Thymus (tissue), 11 donors: Measurements from ENCODE around the gene MAPK13. TPM values are rescaled to one million over a fixed set of nuclear protein-coding genes. Genes with fewer than 3 reads are reported as not detected.
A peak's percentile ranks its signal among the peaks of the same experiment; 100 is the strongest.

Experiments
- DNase-seq, 9 donors: peaks; one replicate each; pipeline ENCODE4 v3.0.0-alpha.2; 2013; ENCODE audit warnings: low spot score in 9 of 9, low read depth in 6 of 9, missing footprints in 1 of 9
- H3K27ac ChIP-seq, 2 donors: one replicate each; pipeline ENCODE4 v1.5.1; 2013; ENCODE audit warnings: control low read depth in 1 of 2, low read depth in 1 of 2, low read length in 1 of 2, mild to moderate bottlenecking in 1 of 2, moderate library complexity in 1 of 2
- H3K27me3 ChIP-seq, 2 donors: one replicate each; pipeline ENCODE4 v1.5.1; 2013; ENCODE audit warnings: low read length in 1 of 2; ENCODE audit not compliant: control insufficient read depth in 2 of 2, insufficient read depth in 1 of 2
- H3K36me3 ChIP-seq, 2 donors: one replicate each; pipeline ENCODE4 v1.5.1; 2013; ENCODE audit warnings: low read length in 1 of 2, mild to moderate bottlenecking in 1 of 2, moderate library complexity in 1 of 2; ENCODE audit not compliant: control insufficient read depth in 2 of 2, insufficient read depth in 2 of 2
- H3K4me1 ChIP-seq, 2 donors: one replicate each; pipeline ENCODE4 v1.5.1; 2013; ENCODE audit warnings: low read length in 2 of 2; ENCODE audit not compliant: control insufficient read depth in 2 of 2, insufficient read depth in 2 of 2
- H3K4me3 ChIP-seq, 2 donors: one replicate each; pipeline ENCODE4 v1.5.1; 2013; ENCODE audit warnings: low read length in 2 of 2, control low read depth in 1 of 2, mild to moderate bottlenecking in 1 of 2
- H3K9me3 ChIP-seq, 2 donors: one replicate each; pipeline ENCODE4 v1.5.1; 2013; ENCODE audit warnings: low read length in 1 of 2, mild to moderate bottlenecking in 1 of 2; ENCODE audit not compliant: control insufficient read depth in 2 of 2, insufficient read depth in 1 of 2
- WGBS: extraction: QIAGEN DNeasy Blood & Tissue Kit; methylation state at CpG from one replicate; pipeline ENCODE4 v1.1.7; 2013; 5-methylcytosine and 5-hydroxymethylcytosine counted together
- polyA plus RNA-seq: library from polyadenylated mRNA; stranded (reverse); fragments of 200-250 nt; gene quantifications from one replicate; pipeline ENCODE4 v1.2.3, GENCODE V29; 2013
- total RNA-seq: library from RNA; stranded (reverse); fragments of 120-200 nt; gene quantifications from one replicate; pipeline ENCODE4 v1.2.4, GENCODE V29; 2013
- donor health status: healthy.

The MAPK13 gene
- total and polyA plus RNA-seq, 2 donors: 8.5 to 30.1 TPM

DNA sequence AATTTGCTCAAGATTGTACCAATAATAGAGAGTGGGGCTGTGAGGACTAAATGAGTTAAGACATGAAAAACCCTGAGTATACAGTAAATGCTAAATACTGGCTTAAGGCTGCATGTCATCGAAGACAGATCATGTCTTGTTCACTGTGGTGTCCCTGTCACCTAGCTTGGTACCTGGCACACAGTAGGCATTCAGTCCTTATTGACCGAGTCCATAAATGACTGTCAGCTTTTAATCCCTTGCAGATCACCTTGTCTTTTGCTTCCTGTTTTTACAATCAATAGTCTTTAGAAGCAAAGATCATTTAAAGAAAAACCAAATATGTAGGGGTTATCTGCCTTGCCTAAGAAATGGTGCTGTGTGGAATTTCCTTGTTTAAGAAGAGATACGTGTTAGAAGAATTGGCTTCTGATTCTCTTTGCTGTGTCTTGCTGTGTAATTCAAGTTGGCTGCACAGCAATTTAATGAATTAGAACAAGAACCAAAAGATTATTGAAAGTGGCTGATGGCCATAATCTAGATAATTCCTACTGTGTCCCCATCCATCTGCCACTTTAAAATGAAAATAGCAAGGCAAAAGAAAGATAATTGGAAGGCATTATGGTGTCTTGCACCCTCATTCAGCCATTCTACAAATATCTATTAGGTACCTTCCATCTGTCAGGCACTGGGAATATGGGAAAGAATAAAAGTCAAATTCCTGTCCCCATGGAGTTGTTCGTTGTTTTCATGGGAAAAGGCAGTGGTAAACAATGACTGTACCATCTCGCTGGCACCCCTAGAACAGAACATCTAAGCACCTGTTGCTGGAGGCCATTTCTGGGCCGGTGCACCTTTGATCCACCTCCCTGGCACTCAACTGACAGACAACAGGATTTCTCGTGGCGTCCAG, 12.4 kb upstream of the MAPK13 start:
- DNase-seq: no peak
- H3K4me1 ChIP-seq: peaks cover 54 to 94% of the 10 kb centered on the region in 2 donors
- no peak overlapping the region for H3K4me3 ChIP-seq
- no peaks in the 10 kb centered on the region for H3K9me3 ChIP-seq
- no peaks in the 10 kb centered on the region for H3K27me3 ChIP-seq
- peak overlapping the region; percentile 38 to 97 for H3K27ac ChIP-seq
- H3K36me3 ChIP-seq: peaks cover 4 to 8% of the 10 kb centered on the region in 2 donors
- 93% methylated on average over 8 of the region's 8 CpGs for WGBS

DNA sequence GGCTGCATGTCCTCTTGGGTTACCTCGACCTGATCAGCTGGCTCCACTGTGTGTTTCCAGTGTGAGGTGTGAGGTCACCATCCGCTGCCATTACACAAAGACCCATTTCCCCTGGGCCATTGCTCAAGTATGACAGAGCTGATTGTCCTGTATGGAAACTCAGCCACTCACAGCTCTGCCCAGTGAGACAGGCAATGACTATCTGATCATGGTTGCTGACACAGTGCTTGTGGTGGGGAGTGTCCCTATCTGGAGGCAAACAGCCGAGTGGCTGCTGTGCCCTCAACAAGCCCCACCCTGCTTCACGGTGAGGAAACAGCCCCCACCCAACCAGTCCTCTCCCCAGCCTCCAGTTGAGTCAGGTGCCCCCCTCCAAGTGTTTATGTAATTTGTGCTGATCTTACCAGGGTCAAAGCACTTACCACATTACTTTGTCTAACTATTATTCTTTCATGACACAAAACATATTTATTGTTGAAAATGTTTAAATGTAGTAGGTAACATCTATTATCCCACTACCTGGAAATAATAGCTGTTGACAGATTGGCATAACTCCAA, 11.7 kb upstream of the MAPK13 start:
- H3K27me3 ChIP-seq: no peaks in the 10 kb centered on the region
- 61% methylated on average over 4 of the region's 4 CpGs for WGBS
- DNase-seq: peak in 3 of 9 donors; percentile 44 to 75 (median 62)
- H3K9me3 ChIP-seq: no peaks in the 10 kb centered on the region
- H3K27ac ChIP-seq: peak overlapping the region; percentile 38 to 97
- no peak overlapping the region for H3K4me3 ChIP-seq
- H3K36me3 ChIP-seq: peaks cover 4 to 6% of the 10 kb centered on the region in 2 donors
- H3K4me1 ChIP-seq: peaks cover 49 to 94% of the 10 kb centered on the region in 2 donors

DNA sequence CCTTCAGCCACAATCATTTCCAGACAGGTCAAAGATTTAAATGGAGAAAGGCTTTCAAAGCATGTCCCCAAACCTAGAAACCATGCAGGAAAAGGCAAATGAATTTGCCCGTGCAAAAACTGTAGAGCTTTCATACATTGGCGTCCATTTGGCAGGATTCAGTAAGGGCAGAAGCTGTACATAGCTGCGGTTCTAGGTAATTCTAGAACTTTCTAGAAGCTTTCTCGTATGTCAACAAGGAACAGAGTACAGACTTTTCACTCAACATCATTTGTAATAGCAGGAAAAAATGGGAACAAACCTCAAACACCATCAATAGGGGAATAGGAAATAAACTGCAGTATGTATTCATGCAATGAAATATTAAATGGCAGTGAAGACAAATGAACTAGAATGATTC, 11.1 kb upstream of the MAPK13 start:
- Histone ChIP-seq H3K9me3 (no peaks in the 10 kb centered on the region), H3K4me3 (no peak overlapping the region), H3K27me3 (no peaks in the 10 kb centered on the region), H3K27ac (peak overlapping the region; percentile 48 to 97), H3K36me3 (peaks cover 4 to 6% of the 10 kb centered on the region in 2 donors), H3K4me1 (peaks cover 43 to 93% of the 10 kb centered on the region in 2 donors)
- DNase-seq: peak in 1 of 9 donors; percentile 41
- WGBS: 93% methylated on average over 4 of the region's 4 CpGs

DNA sequence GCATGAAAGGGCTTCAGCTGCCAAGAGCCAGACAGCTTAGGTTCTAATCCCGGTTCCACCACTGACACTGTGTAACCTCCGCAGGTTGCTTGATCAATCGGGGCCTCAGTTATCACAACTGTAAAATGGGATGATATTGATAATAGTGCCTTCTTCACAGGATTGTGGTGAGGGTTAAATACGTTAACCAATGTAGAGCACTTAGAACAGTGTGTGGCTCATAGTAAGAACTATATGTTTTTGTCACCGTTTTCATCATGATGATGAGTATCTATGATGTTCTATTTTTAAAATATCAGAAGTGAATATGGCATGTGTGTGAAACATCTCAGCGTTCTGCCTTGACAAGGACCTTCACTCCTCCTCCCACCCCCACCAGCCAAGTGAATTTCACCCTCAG, 10.3 kb upstream of the MAPK13 start:
- Histone ChIP-seq H3K9me3 (no peaks in the 10 kb centered on the region), H3K4me1 (peaks cover 41 to 91% of the 10 kb centered on the region in 2 donors), H3K27me3 (no peaks in the 10 kb centered on the region), H3K27ac (peak overlapping the region; percentile 97 to 98), H3K4me3 (no peak overlapping the region), H3K36me3 (peaks cover 4 to 6% of the 10 kb centered on the region in 2 donors)
- WGBS: 81% methylated on average over 6 of the region's 6 CpGs
- no peak for DNase-seq

DNA sequence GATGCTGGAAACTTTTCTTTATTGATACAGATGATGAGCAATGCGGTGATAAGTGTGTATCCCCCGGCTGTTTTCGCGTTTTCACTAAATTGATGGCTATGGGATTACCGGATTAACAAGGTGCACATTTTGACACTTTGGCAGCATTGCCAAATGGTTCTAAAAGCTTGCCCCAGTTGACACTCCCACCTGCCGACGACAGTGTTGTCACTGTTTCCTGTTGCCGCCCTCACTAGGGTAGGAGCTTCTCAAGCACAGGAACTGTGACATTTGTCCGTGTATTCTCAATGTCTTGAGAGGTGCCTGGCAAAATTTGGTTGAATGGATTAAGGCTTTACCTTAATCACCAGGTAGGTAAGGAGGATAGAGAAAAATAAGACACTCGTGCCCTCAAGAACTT, 9.8 kb upstream of the MAPK13 start:
- Histone ChIP-seq H3K9me3 (no peaks in the 10 kb centered on the region), H3K27me3 (no peaks in the 10 kb centered on the region), H3K4me1 (peaks cover 38 to 90% of the 10 kb centered on the region in 2 donors), H3K36me3 (peaks cover 4 to 6% of the 10 kb centered on the region in 2 donors), H3K4me3 (peak overlapping the region; percentile 20 to 28), H3K27ac (peak overlapping the region; percentile 97 to 98)
- WGBS: 45% methylated on average over 10 of the region's 10 CpGs
- DNase-seq: peak in 6 of 9 donors; percentile 64 to 94 (median 85)

DNA sequence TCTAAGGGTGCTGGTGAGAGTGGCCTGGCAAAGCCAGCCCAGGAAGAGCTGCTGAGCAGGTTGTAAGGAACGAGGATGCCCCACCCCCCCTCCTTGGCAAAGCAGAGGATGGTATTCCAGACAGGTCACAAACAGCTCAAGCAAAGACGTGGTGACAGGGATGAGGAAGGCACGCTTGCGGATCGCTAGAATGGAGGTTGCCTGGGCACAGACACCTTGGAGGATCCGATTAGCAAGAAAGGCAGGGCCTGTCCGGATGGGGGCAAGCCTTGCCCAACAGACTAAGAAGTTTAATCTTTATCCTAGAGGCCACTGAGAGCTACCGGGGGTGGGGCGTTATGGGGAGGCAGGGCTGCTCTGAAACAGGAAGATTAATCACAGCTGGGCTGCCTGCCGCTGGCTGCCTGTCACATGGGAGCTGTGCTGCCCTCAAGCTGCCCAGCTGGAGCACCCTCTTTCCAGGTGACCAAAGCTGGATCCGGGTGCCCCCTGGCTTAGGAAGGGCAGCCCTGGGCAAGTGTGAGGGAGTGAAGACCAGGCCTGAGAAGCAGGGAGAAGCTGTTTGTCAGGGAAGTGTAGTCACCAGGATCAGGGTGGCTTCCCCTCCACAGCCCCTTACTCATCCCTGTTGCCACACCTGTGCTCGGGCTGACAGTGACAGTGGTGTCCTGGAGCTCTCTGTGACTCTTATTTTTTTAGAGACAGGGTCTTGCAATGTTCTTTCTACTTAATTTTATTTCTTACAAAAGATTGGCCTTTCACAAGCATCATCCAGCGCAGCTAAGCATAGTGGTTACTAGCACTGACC, 9.1 kb upstream of the MAPK13 start:
- H3K9me3 ChIP-seq: no peaks in the 10 kb centered on the region
- H3K27me3 ChIP-seq: no peaks in the 10 kb centered on the region
- H3K36me3 ChIP-seq: peaks cover 4 to 6% of the 10 kb centered on the region in 2 donors
- WGBS: 32% methylated on average over 13 of the region's 13 CpGs
- peaks cover 35 to 90% of the 10 kb centered on the region in 2 donors for H3K4me1 ChIP-seq
- H3K4me3 ChIP-seq: peak overlapping the region; percentile 20 to 28
- H3K27ac ChIP-seq: peak overlapping the region; percentile 97 to 98
- DNase-seq: peak in 3 of 9 donors; percentile 62 to 80 (median 66)

DNA sequence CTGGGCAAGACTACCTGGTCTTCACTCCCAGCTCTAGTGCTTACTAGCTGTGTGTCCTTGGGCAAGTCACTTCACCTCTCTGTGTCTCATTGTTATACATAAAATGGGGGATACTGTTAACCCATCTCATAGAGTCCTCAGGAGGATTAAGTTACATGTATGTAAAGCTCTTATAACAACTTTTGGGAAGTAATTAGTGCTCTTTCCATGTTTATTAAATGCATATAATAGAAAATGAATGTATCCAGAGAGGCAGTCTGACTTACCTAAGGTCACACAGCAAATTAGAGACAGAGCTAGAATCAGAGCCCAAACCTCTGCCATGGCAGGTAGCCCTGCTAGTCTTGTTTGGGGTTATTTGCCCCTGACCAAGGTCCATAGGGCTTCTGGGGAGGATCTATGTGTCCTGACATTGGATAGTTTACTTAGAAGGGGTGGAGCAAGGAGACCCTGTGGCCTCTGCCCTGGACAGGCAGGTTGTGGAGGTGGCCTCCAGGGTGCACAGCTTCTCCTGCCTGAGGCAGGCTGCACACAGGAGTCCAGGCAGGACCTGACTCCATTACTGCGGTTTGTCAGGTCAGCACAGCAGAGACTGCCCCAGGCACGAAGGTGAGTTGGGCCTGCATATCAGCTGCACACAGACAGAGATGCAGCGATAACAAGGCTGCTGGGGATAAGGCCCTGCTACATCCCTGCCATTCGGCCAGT, 8.4 kb upstream of the MAPK13 start:
- H3K4me1 ChIP-seq: peaks cover 34 to 90% of the 10 kb centered on the region in 2 donors
- H3K36me3 ChIP-seq: peaks cover 2 to 4% of the 10 kb centered on the region in 2 donors
- H3K27ac ChIP-seq: peak overlapping the region in 1 of 2 donors; percentile 97
- H3K9me3 ChIP-seq: no peaks in the 10 kb centered on the region
- no peaks in the 10 kb centered on the region for H3K27me3 ChIP-seq
- H3K4me3 ChIP-seq: no peak overlapping the region
- DNase-seq: no peak
- 97% methylated on average over 4 of the region's 4 CpGs for WGBS

DNA sequence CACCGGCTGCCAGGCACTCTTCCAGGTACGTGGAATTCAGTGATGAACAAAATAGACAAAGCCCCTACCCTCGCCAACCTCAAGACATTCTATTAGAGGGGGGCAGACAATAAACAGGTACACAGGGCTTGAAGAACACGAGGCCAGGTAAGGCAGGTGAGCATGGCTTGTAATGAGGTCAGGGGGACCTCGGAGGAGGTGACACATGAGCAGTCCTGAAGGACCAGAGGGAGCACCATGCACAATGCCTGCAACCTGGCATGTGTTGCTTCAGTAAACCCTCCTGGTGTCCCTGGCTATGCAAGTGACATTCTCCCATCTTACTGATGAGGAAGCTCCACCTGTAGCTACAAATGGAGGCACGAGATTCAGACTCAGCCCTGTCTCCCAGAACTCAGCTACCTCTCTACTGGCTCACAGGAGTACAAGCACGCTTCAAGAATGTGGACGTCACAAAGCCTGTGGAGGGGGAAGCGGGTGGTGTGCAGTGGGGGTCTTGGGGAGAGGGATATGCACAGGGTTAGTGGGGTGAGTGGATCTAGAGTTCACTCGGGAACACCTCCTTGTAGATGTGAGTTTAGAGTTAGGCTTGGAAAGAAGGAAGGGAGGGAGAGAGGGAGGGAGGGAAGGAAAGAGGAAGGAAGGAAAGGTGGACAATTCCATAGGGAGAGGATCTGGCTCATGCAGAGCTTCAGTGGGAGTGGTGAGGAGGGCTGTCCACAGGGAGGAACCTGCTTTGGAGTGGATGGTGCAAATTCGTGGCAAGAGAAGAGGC, 7.6 kb upstream of the MAPK13 start:
- Histone ChIP-seq H3K27me3 (no peaks in the 10 kb centered on the region), H3K27ac (no peak overlapping the region), H3K9me3 (no peaks in the 10 kb centered on the region), H3K4me1 (peaks cover 34 to 85% of the 10 kb centered on the region in 2 donors), H3K4me3 (no peak overlapping the region), H3K36me3 (peaks cover 0 to 4% of the 10 kb centered on the region in 2 donors)
- DNase-seq: no peak
- WGBS: 95% methylated on average over 11 of the region's 11 CpGs
